Left forelimb (tissue), 1 donor: Measurements from ENCODE around the gene LIPF.
"Not testable (repeated sequence)": the region's sequence is repeated elsewhere in the genome, so short reads cannot be mapped to it uniquely, and the experiment has no call there.

Source experiments
- DNase-seq: peaks from one replicate; pipeline ENCODE4 v3.0.0-alpha.2; 2018; ENCODE audit warnings: low spot score

LIPF gene, protein sequence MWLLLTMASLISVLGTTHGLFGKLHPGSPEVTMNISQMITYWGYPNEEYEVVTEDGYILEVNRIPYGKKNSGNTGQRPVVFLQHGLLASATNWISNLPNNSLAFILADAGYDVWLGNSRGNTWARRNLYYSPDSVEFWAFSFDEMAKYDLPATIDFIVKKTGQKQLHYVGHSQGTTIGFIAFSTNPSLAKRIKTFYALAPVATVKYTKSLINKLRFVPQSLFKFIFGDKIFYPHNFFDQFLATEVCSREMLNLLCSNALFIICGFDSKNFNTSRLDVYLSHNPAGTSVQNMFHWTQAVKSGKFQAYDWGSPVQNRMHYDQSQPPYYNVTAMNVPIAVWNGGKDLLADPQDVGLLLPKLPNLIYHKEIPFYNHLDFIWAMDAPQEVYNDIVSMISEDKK

DNA sequence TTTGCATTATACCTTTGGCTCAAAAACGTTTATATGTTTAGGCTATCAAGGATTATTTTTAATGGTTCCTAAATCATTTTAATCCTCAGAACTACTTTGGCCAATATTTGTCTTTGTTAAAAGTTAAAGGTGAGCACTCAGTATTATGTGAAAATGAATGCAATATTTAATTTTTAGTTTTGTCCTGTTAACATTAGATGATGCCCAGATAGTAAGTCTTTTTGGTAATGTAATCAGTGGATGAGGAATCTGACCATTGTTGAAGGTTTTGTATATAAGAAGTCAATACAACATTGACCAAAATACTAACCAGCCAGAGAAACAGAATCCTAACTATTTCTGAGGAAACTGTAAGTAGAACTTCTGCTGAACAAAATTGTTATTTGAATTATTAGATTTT lies at the start of gene LIPF:
TSS of gene LIPF (plus strand) at position 301 of the 400 bp plus-strand sequence. CDS start 2,856 bp downstream, outside the sequence.
- no peak for DNase-seq

- DNase-seq: no peak
These were observed 47.8 kb upstream of the LIPF start for GRCh38 chr10:88616250-88616977.

DNA sequence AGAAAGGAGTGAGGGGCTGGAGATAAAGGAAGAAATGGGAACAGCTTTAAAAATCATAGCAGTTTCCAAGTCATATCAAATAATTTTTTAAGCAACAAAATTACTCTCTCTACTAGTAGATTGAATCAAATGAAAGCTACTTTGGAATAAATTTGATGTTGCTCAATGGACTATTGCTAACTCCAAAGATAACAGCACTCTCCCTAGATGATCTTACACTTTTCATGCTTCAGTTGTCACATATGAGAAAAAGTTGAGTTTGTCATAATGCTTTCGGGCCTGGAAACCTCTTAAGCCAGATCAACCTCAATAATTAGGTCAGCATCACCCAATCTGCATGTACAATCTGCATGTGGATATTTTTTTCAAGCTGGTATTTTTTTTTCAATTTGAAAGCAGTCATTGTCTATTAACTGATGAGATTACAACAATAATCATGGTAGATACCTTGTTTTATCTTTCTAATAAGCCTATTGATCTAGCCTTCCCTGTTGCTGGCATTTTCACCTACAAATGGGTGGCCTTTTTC lies 46.4 kb upstream of the LIPF start:
- DNase-seq: no peak

GRCh38 chr10:88618496-88618895 lies 45.7 kb upstream of the LIPF start:
- DNase-seq: no peak

GRCh38 chr10:88620441-88620840 lies 43.8 kb upstream of the LIPF start:
- no peak for DNase-seq

GRCh38 chr10:88623835-88624234 lies 40.4 kb upstream of the LIPF start:
- DNase-seq: no peak

GRCh38 chr10:88624840-88625239 lies 39.4 kb upstream of the LIPF start:
- no peak for DNase-seq

- DNase-seq: no peak
These were observed 24.1 kb upstream of the LIPF start for GRCh38 chr10:88640186-88640585.

DNA sequence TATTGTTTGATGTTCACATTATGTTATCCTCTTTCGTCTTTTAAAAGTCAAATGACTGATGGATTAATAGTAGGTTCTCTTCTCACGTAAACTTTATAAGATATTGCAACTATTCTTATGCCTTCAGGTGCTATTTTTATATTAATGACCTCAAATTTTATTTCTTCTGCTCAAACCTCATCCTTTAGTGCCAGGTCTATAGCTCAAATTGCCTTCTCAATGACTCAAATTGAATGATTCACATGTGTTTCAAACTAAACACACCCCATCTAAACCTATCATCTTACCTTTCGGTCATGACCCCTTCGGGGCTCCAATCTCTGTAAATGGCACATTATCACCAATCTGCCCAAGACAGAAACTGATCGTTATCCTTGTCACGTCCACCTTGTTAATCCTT lies 22.0 kb upstream of the LIPF start:
- no peak for DNase-seq

DNA sequence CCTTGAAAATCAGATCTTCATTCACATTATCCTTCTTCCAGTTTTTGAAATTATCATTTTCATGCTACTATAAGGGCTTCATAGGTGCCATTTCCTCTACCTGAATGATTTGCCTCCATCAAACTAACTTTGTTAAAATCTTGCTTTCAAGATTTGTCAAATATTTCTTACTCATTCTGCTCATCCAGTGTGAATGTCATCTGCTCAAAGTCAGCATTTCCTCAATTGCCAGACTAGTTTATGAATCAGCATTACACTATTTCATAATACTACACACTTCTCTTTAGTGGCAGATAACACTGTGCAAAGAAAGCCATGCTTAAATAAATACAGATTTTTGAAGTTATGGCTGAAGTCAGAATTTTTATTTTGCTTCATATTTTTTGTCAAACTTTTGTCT lies 21.3 kb upstream of the LIPF start:
- DNase-seq: no peak

- DNase-seq: no peak
These were observed 17.1 kb upstream of the LIPF start for GRCh38 chr10:88647061-88647615.

- DNase-seq: no peak
These were observed 13.1 kb upstream of the LIPF start for GRCh38 chr10:88651101-88651551.

- DNase-seq: no peak
These were observed 11.6 kb upstream of the LIPF start for GRCh38 chr10:88652616-88653015.

- DNase-seq: no peak
These were observed 6.3 kb upstream of the LIPF start for GRCh38 chr10:88657901-88658300.

- DNase-seq: no peak
These were observed 4.3 kb upstream of the LIPF start for GRCh38 chr10:88659725-88660597.

GRCh38 chr10:88660598-88660884 lies 3.7 kb upstream of the LIPF start:
- no peak for DNase-seq

- DNase-seq: no peak
These were observed 3.2 kb upstream of the LIPF start for GRCh38 chr10:88661018-88661417.

- DNase-seq: no peak
These were observed 2.7 kb upstream of the LIPF start for GRCh38 chr10:88661577-88661976.

- not testable (repeated sequence) for DNase-seq
These were observed 1.1 kb upstream of the LIPF start for GRCh38 chr10:88663153-88663552.

DNA sequence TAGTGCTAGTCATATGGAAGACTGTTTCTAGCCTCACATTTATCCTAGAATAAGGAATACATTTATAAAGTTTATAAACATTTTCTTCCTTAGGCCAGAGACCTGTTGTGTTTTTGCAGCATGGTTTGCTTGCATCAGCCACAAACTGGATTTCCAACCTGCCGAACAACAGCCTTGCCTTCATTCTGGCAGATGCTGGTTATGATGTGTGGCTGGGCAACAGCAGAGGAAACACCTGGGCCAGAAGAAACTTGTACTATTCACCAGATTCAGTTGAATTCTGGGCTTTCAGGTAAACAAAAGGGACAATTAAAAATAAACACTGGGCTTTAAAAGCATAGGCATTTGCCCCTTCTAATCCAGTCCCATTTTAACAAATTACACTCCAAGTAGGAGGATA lies 4.2 kb downstream of the LIPF start:
- no peak for DNase-seq

DNA sequence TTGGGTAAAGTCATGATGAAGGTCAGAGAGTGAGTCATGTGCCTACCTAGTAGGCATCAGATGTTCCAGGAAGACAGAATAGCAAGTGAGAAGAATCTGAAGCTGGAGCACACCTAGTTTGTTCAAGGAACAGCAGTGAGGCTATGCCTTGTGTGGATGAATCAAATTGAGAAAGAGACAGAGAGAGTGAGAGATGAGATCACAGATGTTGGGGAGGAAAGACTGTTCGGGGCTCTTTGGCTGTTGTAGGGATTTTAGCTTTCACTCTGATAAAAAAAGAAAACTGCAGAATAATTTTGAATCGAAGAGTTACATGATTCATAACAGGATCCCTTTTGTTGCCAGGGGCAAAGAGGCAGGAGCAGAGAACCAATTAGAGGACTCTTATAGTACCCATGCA lies 6.3 kb downstream of the LIPF start:
- DNase-seq: no peak

DNA sequence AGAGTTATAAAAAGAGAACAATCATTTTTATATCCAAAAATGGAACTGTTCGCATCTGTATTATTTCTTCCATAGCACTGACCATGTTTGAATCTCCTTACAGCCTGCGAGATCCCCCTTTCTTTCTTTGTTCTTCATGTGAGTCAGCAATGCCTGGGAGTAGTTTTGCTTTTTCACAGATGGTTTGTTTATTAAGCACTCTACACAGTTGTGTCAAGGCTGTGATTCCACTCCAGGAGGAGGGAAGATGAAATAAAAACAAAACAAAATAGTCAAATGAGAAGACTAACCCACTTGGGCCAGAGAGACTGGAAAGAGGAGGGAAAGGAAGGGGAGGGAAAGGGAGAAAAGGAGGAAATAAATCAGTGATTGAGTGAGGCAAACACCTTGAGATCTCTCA lies 7.8 kb downstream of the LIPF start:
- DNase-seq: no peak
